HEK293 (cell line): Measurements from ENCODE around the gene NAP1L4.

ENCODE experiments used
- PATZ1 ChIP-seq: fragments of 450-650 bp; formaldehyde crosslinking; IDR thresholded peaks from 2 replicates; pipeline ENCODE4 v1.5.1; 2016; ENCODE audit warnings: missing biosample characterization, missing genetic modification characterization
- PRDM2 ChIP-seq: fragments of 450-650 bp; formaldehyde crosslinking; IDR thresholded peaks from 2 replicates; pipeline ENCODE4 v1.5.1; 2016; ENCODE audit warnings: missing biosample characterization, missing genetic modification characterization, borderline replicate concordance
- TF ChIP-seq, protein P1 (sequence below): fragments of 450-650 bp; formaldehyde crosslinking; IDR thresholded peaks from 2 replicates; pipeline ENCODE4 v1.5.1; 2016; ENCODE audit warnings: missing biosample characterization, missing genetic modification characterization

DNA sequence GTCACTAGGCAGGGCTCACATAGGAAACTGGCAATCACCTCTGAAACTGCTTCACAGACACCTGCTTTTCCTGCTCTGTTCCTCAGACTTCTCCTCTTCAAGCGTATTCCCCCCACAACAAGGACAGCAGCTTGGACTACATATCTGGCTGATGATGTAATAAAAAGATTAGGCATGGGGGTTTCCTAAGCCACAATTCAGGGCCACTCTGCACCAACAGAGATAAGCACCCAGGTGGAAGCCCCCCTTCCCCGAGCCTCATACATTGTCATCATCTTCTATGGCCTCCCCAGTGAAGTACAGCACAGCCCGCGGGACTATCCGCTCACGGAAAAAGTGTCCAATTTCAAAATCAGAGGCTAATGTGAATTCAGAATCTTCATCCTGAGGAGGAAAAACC, 37.9 kb downstream of the NAP1L4 start:
- TF ChIP-seq, protein P1, sequence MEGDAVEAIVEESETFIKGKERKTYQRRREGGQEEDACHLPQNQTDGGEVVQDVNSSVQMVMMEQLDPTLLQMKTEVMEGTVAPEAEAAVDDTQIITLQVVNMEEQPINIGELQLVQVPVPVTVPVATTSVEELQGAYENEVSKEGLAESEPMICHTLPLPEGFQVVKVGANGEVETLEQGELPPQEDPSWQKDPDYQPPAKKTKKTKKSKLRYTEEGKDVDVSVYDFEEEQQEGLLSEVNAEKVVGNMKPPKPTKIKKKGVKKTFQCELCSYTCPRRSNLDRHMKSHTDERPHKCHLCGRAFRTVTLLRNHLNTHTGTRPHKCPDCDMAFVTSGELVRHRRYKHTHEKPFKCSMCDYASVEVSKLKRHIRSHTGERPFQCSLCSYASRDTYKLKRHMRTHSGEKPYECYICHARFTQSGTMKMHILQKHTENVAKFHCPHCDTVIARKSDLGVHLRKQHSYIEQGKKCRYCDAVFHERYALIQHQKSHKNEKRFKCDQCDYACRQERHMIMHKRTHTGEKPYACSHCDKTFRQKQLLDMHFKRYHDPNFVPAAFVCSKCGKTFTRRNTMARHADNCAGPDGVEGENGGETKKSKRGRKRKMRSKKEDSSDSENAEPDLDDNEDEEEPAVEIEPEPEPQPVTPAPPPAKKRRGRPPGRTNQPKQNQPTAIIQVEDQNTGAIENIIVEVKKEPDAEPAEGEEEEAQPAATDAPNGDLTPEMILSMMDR (tag by site-specific recombination) = no peak
- TF ChIP-seq PATZ1 (tag by site-specific recombination) = no peak
- no peak for TF ChIP-seq PRDM2 (tag by site-specific recombination)
